H1 (cell line): ENCODE data around the gene NRN1.

ENCODE experiments used
- ATF3 ChIP-seq: IDR thresholded peaks from 2 replicates; pipeline ENCODE4 v1.6.1; 2011; ENCODE audit warnings: low read depth, mild to moderate bottlenecking, low read length; ENCODE audit not compliant: insufficient read depth
- CHD2 ChIP-seq: IDR thresholded peaks from 2 replicates; pipeline ENCODE4 v1.6.1; 2012; ENCODE audit warnings: low read length, improper control_type of control experiment
- TEAD4 ChIP-seq: IDR thresholded peaks from 2 replicates; pipeline ENCODE4 v1.6.1; 2012; ENCODE audit warnings: low read depth, low read length, inconsistent platforms, mixed read lengths

GRCh38 chr6:6024220-6024619, 17.5 kb upstream of the NRN1 start:
- TF ChIP-seq TEAD4 (no peak), ATF3 (no peak), CHD2 (no peak)
